Measurements from ENCODE around the gene CAMKV.
A peak's percentile ranks its signal among the peaks of the same experiment; 100 is the strongest.
"Not testable (repeated sequence)": the region's sequence is repeated elsewhere in the genome, so short reads cannot be mapped to it uniquely, and the experiment has no call there.

CAMKV gene

GRCh38 chr3:49841126-49841696 is 28.5 kb downstream of the CAMKV start:
- no peak for DNase-seq (ENCODE audit: low spot score)
- TF ChIP-seq, protein P1, sequence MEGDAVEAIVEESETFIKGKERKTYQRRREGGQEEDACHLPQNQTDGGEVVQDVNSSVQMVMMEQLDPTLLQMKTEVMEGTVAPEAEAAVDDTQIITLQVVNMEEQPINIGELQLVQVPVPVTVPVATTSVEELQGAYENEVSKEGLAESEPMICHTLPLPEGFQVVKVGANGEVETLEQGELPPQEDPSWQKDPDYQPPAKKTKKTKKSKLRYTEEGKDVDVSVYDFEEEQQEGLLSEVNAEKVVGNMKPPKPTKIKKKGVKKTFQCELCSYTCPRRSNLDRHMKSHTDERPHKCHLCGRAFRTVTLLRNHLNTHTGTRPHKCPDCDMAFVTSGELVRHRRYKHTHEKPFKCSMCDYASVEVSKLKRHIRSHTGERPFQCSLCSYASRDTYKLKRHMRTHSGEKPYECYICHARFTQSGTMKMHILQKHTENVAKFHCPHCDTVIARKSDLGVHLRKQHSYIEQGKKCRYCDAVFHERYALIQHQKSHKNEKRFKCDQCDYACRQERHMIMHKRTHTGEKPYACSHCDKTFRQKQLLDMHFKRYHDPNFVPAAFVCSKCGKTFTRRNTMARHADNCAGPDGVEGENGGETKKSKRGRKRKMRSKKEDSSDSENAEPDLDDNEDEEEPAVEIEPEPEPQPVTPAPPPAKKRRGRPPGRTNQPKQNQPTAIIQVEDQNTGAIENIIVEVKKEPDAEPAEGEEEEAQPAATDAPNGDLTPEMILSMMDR (IDR thresholded peaks at IDR 0.05; ENCODE audit: borderline replicate concordance, control extremely low read depth, extremely low read depth, insufficient read depth, missing control alignments) = peak; percentile 27
- in situ Hi-C loops (cut with MboI; ENCODE audit: low sequenced_read_pairs, unreplicated experiment) = no loop called here

- TF ChIP-seq, protein P1 (IDR thresholded peaks at IDR 0.05; ENCODE audit: borderline replicate concordance, control extremely low read depth, extremely low read depth, insufficient read depth, missing control alignments) = no peak
- DNase-seq (ENCODE audit: low spot score) = no peak
- in situ Hi-C loops (cut with MboI; ENCODE audit: low sequenced_read_pairs, unreplicated experiment) = no loop called here
These were observed 29.3 kb downstream of the CAMKV start for GRCh38 chr3:49840388-49840787.

DNA sequence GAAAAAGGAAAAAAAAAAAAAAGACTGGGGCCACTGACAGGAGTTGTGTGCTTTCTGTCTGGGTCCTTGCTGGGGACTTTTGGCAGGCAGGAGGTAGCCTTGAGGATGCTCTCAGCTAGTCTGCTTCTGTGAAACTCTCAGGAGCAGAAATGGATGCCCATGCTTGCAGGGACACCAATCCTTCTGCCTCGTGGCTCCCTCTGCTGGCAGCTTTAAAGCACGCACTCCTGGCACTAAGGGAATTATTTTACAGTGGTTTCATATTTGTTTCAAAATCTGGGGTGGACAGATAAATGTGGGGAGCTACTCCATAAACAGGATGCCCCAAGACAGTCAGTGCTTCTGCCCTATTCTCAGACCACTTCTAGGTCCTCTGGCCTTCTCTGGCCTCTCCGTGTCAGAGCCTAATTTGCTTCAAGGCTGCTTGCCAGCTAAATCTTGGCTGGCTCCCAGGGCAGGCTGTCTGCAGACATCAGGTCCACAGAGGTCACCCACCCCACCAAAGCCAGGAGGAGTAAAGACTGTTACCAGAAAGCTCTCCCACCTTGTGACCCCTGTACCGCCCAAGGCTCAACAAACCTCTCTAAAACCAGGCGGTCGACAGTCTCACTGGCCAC is 30.4 kb downstream of the CAMKV start:
- peak; percentile 82 for DNase-seq (ENCODE audit: low spot score)
- TF ChIP-seq, protein P1 (IDR thresholded peaks at IDR 0.05; ENCODE audit: borderline replicate concordance, control extremely low read depth, extremely low read depth, insufficient read depth, missing control alignments) = peak; percentile 90
- in situ Hi-C loops (cut with MboI; ENCODE audit: low sequenced_read_pairs, unreplicated experiment) = no loop called here

DNA sequence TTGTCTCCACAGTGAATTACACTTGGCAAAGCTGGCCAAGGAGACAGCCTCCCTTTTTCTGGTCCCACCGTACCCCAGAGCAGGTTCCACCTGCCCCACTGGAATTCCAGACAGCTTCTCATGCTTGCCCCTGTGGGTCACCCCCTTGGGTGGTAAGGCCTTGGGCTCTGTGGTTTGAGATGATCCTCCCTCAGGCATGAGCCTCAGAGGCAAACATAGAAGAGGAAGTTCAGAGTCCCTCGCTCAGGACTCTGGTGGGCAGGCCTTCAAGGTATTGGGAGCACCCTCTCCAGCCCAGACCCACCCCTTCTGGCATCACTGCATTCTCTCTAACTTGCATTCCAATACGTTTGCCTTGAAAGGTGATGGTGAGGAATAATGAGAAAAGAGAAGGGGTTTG is 38.4 kb downstream of the CAMKV start:
- DNase-seq (ENCODE audit: low spot score) = no peak
- in situ Hi-C loops (cut with MboI; ENCODE audit: low sequenced_read_pairs, unreplicated experiment) = no loop called here
- TF ChIP-seq, protein P1 (IDR thresholded peaks at IDR 0.05; ENCODE audit: borderline replicate concordance, control extremely low read depth, extremely low read depth, insufficient read depth, missing control alignments) = no peak

- in situ Hi-C loops (cut with MboI; ENCODE audit: low sequenced_read_pairs, unreplicated experiment) = no loop called here
- DNase-seq (ENCODE audit: low spot score) = no peak
- TF ChIP-seq, protein P1 (IDR thresholded peaks at IDR 0.05; ENCODE audit: borderline replicate concordance, control extremely low read depth, extremely low read depth, insufficient read depth, missing control alignments) = no peak
These were observed 43.7 kb downstream of the CAMKV start for GRCh38 chr3:49826016-49826415.

DNA sequence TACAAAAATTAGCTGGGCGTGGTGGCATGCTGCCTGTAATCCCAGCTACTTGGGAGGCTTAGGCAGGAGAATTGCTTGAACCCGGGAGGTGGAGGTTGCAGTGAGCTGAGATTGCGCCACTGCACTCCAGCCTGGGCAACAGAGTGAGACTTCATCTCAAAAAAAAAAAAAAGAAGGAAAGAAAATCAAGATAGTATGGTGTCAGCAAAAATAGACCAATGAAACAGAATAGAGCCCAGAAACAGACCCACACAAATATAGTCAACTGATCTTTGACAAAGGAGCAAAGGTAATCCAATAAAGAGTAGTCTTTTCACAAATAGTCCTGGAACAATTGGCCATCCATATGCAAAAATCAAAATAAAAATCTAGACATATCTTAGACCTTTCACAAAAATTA is 46.6 kb downstream of the CAMKV start:
- in situ Hi-C loops (cut with MboI; ENCODE audit: low sequenced_read_pairs, unreplicated experiment); DNase-seq (ENCODE audit: low spot score): not testable (repeated sequence)

GRCh38 chr3:49813497-49814174 is 56.1 kb downstream of the CAMKV start, which contains the start of gene UBA7:
TSS of gene UBA7 (minus strand) at chr3:49813953. CDS start at chr3:49813787, 166 bp downstream.
- peak; percentile 86 for DNase-seq (ENCODE audit: low spot score)
- in situ Hi-C loops (cut with MboI; ENCODE audit: low sequenced_read_pairs, unreplicated experiment) = no loop called here
- TF ChIP-seq, protein P1 (IDR thresholded peaks at IDR 0.05; ENCODE audit: borderline replicate concordance, control extremely low read depth, extremely low read depth, insufficient read depth, missing control alignments) = no peak

Data from GM13976 (cell line).